GM12873 (cell line): Measurements from ENCODE around the gene CCDC88A.

Experiments used
- CTCF ChIP-seq: IDR thresholded peaks from 2 replicates; pipeline ENCODE4 v1.5.1; 2012; ENCODE audit warnings: low read depth, mild to moderate bottlenecking, moderate library complexity, low read length, control low read depth; ENCODE audit not compliant: insufficient read depth; ENCODE audit errors: missing control alignments

The CCDC88A gene

GRCh38 chr2:55419233-55419678 is 400 bp downstream of the CCDC88A start:
- TF ChIP-seq CTCF = no peak

GRCh38 chr2:55418512-55419232 is 984 bp downstream of the CCDC88A start:
- TF ChIP-seq CTCF = no peak

- no peak for TF ChIP-seq CTCF
Measured at GRCh38 chr2:55418072-55418471, 1.6 kb downstream of the CCDC88A start.

- no peak for TF ChIP-seq CTCF
Measured at GRCh38 chr2:55416786-55417568, 2.7 kb downstream of the CCDC88A start.

- TF ChIP-seq CTCF = no peak
Measured at GRCh38 chr2:55415300-55415699, 4.4 kb downstream of the CCDC88A start.

GRCh38 chr2:55408918-55409868 is 10.5 kb downstream of the CCDC88A start:
- no peak for TF ChIP-seq CTCF
